Type B pancreatic cell (in vitro differentiated cells): ENCODE measurements around the gene GNG13. TPM values are rescaled to one million over a fixed set of nuclear protein-coding genes. Genes with fewer than 3 reads are reported as not detected.

Experiments used
- DNase-seq: peaks from one replicate; pipeline ENCODE4 v3.0.0; 2021; ENCODE audit warnings: mixed read lengths; ENCODE audit not compliant: unreplicated experiment; ENCODE audit errors: extremely low spot score
- H3K27ac Mint-ChIP-seq: 2 replicates; pipeline ENCODE4 v1.8.0; 2021; ENCODE audit warnings: mild to moderate bottlenecking, mixed read lengths
- H3K27me3 Mint-ChIP-seq: 2 replicates; pipeline ENCODE4 v1.8.0; 2021; ENCODE audit warnings: mixed read lengths
- H3K36me3 Mint-ChIP-seq: 2 replicates; pipeline ENCODE4 v1.8.0; 2021; ENCODE audit warnings: mixed read lengths
- H3K4me1 Mint-ChIP-seq: one replicate; pipeline ENCODE4 v1.8.0; 2021; ENCODE audit warnings: mixed read lengths; ENCODE audit not compliant: unreplicated experiment
- H3K4me3 Mint-ChIP-seq: 2 replicates; pipeline ENCODE4 v1.8.0; 2021; ENCODE audit warnings: mild to moderate bottlenecking, mixed read lengths
- H3K9me3 Mint-ChIP-seq: 2 replicates; pipeline ENCODE4 v1.8.0; 2021; ENCODE audit warnings: mixed read lengths
- total RNA-seq: library from RNA; stranded (reverse); gene quantifications from 2 replicates; pipeline ENCODE4 v1.2.1, GENCODE V29; 2021; ENCODE audit warnings: low replicate concordance
- TF ChIP-seq, protein P1 (sequence below): fragments of 200-600 bp; sonication (generic); conservative IDR thresholded peaks from 2 replicates; pipeline ENCODE4 v1.5.0; 2021; ENCODE audit warnings: antibody characterized with exemption, mild to moderate bottlenecking

The GNG13 gene
- total RNA-seq, 1 donor from 2014 or later: not detected

DNA sequence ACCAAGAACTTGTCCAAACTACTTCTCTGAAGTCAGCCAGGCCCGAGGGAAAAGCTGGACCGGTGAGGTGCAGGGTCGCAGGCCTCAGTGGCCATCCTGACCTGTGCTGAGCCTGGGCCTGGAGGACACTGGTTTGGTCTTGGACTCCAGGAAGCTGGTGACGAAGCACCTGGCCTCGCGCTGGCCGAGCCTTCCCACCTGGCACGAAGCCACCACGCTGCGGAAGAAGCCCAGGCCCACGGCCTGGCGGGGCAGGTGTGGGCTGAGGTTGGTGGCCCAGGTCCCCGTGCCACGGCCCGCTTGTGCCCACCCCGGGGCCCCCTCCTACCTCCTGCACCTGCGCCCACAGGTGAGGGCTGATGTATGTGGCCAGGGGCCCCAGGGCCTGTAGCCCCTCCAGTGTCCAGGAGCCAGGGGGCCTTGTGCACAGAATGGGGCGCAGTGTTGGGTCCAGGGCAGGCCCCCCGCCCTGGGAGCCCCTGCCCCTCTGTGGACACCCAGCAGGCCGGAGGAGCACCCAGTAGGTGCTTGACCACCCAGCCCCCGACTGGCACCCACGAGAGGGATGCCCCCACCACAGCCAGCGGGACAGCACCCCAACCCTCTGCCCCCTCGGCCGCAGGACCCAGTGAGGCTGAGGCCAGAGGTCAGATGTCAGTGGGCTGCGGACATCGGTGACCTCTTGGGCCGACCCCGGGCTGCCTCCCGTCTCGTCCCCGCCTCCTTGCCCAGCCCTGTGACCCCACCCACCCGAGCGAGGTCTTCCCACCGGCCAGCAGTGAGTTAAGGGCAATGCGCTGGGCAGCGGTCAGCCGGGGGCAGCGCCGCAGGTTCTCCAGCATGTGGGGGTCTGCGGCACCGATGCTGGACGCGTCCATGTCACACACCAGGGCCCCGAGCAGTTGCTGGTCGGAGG lies 26.2 kb downstream of the GNG13 start:
- Mint-ChIP-seq H3K4me3 (no peak overlapping the region), H3K9me3 (no peaks in the 10 kb centered on the region), H3K4me1 (peaks cover 4% of the 10 kb centered on the region), H3K36me3 (no peaks in the 10 kb centered on the region), H3K27me3 (peaks cover 5% of the 10 kb centered on the region), H3K27ac (no peak overlapping the region)
- TF ChIP-seq, protein P1, sequence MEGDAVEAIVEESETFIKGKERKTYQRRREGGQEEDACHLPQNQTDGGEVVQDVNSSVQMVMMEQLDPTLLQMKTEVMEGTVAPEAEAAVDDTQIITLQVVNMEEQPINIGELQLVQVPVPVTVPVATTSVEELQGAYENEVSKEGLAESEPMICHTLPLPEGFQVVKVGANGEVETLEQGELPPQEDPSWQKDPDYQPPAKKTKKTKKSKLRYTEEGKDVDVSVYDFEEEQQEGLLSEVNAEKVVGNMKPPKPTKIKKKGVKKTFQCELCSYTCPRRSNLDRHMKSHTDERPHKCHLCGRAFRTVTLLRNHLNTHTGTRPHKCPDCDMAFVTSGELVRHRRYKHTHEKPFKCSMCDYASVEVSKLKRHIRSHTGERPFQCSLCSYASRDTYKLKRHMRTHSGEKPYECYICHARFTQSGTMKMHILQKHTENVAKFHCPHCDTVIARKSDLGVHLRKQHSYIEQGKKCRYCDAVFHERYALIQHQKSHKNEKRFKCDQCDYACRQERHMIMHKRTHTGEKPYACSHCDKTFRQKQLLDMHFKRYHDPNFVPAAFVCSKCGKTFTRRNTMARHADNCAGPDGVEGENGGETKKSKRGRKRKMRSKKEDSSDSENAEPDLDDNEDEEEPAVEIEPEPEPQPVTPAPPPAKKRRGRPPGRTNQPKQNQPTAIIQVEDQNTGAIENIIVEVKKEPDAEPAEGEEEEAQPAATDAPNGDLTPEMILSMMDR: no peak
- DNase-seq: no peak

DNA sequence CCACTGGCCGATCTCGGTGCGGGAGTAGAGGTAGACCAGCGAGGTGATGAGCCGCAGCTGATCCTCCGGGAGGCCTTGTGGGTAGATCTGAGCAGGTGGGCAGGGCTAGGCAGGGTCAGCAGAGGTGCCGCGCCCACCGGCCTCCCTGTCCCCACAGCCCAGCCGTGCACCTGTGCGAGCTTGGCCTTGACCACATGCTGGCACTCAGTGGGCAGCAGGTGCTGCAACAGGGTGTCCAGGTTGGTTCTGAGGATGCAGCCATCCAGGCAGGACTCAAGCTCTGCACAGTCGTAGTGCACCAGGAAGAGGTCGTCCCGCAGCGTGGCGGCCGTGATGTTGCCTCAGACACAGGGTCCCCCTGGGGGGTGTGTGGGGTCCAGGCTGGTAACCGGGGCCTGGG lies 27.6 kb downstream of the GNG13 start:
- Mint-ChIP-seq H3K27me3 (peaks cover 5% of the 10 kb centered on the region), H3K4me3 (no peak overlapping the region), H3K9me3 (no peaks in the 10 kb centered on the region), H3K4me1 (peaks cover 4% of the 10 kb centered on the region), H3K36me3 (no peaks in the 10 kb centered on the region), H3K27ac (no peak overlapping the region)
- DNase-seq: no peak
- TF ChIP-seq, protein P1: no peak

DNA sequence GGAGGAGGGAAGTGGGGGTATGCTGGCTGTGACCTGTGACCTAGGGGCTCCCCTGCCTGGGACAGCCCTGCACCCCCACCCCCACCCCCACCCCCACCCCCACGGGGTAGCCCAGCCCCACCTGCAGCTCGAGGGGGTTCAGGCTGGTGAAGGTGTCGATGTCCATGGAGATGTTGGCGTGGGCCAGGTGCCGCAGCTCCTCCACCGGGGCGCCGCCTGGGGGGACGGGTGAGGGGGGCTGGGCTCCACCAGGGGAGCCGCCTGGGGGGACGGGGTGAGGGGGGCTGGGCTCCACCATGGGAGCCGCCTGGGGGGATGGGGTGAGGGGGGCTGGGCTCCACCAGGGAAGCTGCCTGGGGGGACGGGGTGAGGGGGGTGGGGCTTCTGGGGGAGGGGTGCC lies 30.1 kb downstream of the GNG13 start:
- no peak for DNase-seq
- Mint-ChIP-seq H3K27me3 (no peaks in the 10 kb centered on the region), H3K9me3 (no peaks in the 10 kb centered on the region), H3K36me3 (no peaks in the 10 kb centered on the region), H3K4me3 (no peak overlapping the region), H3K4me1 (no peaks in the 10 kb centered on the region), H3K27ac (no peak overlapping the region)
- TF ChIP-seq, protein P1: no peak

DNA sequence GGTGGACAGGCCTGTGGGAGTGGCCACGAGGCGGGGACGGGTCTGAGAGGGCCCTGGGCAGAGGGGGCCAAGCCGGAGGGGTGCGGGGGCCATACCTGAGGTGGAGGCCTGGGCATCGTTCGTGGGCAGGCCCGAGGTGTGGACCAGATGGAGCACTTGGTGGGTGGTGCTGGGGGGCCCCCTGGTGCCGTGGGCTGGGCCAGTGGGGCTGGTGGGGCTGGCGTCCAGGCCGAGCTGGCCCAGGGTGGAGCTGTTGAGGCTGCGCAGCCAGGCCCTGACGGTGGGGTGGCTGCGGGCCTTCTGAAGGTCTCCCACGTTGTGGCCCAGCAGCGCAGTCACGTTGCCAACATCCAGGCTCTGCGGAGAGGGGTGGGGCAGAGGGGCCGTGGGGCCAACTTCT lies 30.6 kb downstream of the GNG13 start:
- no peaks in the 10 kb centered on the region for H3K36me3 Mint-ChIP-seq
- H3K27ac Mint-ChIP-seq: no peak overlapping the region
- no peaks in the 10 kb centered on the region for H3K9me3 Mint-ChIP-seq
- H3K4me1 Mint-ChIP-seq: no peaks in the 10 kb centered on the region
- no peak overlapping the region for H3K4me3 Mint-ChIP-seq
- H3K27me3 Mint-ChIP-seq: no peaks in the 10 kb centered on the region
- TF ChIP-seq, protein P1: no peak
- no peak for DNase-seq

DNA sequence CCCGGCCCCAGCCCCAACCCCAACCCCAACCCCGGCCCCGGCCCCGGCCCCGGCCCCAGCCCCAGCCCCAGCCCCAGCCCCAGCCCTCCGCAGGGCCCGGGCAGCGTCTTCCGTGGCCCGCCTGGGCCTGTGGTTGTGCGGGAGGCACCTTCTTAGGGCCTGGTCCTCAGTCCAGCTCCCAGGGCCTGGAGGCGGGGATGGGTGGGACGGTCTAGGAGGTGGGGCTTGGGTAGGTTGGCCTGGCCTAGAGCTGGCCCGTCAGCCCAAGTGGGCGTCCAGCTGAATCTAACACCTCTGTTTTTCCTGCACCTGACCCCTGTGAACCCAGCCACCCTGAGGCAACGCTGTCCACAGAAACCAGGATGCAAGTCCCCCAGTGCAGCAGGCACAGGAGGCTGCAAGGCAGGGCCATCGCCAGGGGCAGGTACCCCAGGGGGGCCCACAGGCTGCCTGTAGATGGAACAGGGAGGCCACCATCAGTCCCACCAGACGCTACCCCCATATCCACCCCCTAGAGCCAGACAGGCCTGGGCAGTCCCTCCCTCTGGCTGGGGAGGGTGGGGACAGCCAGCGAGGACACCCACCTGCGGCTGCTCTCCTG lies 31.2 kb downstream of the GNG13 start:
- H3K27ac Mint-ChIP-seq: no peak overlapping the region
- no peaks in the 10 kb centered on the region for H3K9me3 Mint-ChIP-seq
- H3K36me3 Mint-ChIP-seq: no peaks in the 10 kb centered on the region
- TF ChIP-seq, protein P1: no peak
- no peaks in the 10 kb centered on the region for H3K4me1 Mint-ChIP-seq
- no peaks in the 10 kb centered on the region for H3K27me3 Mint-ChIP-seq
- DNase-seq: no peak
- no peak overlapping the region for H3K4me3 Mint-ChIP-seq
